AG04450 (cell line): ENCODE results near the gene DAW1. TPM values are rescaled to one million over a fixed set of nuclear protein-coding genes. Genes with fewer than 3 reads are reported as not detected.

Source experiments
- CTCF ChIA-PET: fragments of 300-600, 350-600 bp; formaldehyde crosslinking; extraction: SDS; loops from one replicate; lab custom pipeline; 2022; ENCODE audit warnings: antibody characterized with exemption, inconsistent platforms; lab: Charles Lee
- POLR2A ChIA-PET: fragments of 350-600 bp; formaldehyde crosslinking; extraction: SDS; loops from one replicate; lab custom pipeline; 2021; ENCODE audit warnings: antibody characterized with exemption, inconsistent platforms; lab: Yijun Ruan, JAX
- DNase-seq: peaks from one replicate; pipeline ENCODE4 v3.0.0-alpha.2; 2011; ENCODE audit warnings: low read depth, low spot score
- H3K27ac ChIP-seq: one replicate; pipeline ENCODE4 v1.5.1; 2012; ENCODE audit warnings: low read depth, low read length, control low read depth
- H3K27me3 ChIP-seq: one replicate; pipeline ENCODE4 v1.6.0; 2012; ENCODE audit warnings: low read length; ENCODE audit not compliant: control insufficient read depth, insufficient read depth
- H3K4me3 ChIP-seq: 2 replicates; pipeline ENCODE4 v1.5.1; 2011; ENCODE audit warnings: mild to moderate bottlenecking, low read depth, low read length, control low read depth
- H3K9me3 ChIP-seq: 2 replicates; pipeline ENCODE4 v1.5.1; 2012; ENCODE audit warnings: low read length; ENCODE audit not compliant: control insufficient read depth, insufficient read depth
- polyA plus RNA-seq: library from polyadenylated mRNA; depleted of rRNA; stranded (reverse); fragments of >200 nt; gene quantifications from 2 replicates; pipeline ENCODE4 v1.2.3, GENCODE V29; 2011
- TF ChIP-seq, protein P1 (sequence below): IDR thresholded peaks from 2 replicates; pipeline ENCODE4 v1.5.1; 2011; ENCODE audit warnings: low read depth, low read length, control low read depth, inconsistent platforms

The DAW1 gene
- polyA plus RNA-seq, 1 experiment: 0.25 TPM

DNA sequence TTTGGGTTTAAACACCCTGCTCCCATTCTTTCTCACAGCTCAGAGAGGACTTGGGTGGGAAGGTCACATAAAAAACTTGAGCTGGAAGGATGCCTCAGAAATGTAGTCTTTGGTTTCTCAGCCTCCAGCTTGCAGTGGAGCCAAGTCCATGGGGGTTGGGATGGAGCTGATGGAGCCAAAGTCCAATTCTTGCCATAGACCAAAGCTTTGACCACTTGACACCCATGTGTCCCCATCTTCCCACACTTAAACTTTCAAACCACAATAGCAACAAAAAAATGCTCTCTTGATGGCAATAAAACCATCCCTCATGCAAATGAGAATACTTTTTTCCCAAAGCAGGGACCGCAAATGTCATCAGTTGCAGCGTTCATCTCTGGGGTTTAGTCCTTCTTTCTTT lies 14.7 kb upstream of the DAW1 start:
- TF ChIP-seq, protein P1, sequence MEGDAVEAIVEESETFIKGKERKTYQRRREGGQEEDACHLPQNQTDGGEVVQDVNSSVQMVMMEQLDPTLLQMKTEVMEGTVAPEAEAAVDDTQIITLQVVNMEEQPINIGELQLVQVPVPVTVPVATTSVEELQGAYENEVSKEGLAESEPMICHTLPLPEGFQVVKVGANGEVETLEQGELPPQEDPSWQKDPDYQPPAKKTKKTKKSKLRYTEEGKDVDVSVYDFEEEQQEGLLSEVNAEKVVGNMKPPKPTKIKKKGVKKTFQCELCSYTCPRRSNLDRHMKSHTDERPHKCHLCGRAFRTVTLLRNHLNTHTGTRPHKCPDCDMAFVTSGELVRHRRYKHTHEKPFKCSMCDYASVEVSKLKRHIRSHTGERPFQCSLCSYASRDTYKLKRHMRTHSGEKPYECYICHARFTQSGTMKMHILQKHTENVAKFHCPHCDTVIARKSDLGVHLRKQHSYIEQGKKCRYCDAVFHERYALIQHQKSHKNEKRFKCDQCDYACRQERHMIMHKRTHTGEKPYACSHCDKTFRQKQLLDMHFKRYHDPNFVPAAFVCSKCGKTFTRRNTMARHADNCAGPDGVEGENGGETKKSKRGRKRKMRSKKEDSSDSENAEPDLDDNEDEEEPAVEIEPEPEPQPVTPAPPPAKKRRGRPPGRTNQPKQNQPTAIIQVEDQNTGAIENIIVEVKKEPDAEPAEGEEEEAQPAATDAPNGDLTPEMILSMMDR: no peak
- ChIA-PET POLR2A (no interaction called here), CTCF (no interaction called here)
- no peak overlapping the region for H3K27ac ChIP-seq
- no peak for DNase-seq
- H3K4me3 ChIP-seq: no peak overlapping the region
- no peaks in the 10 kb centered on the region for H3K27me3 ChIP-seq
- no peaks in the 10 kb centered on the region for H3K9me3 ChIP-seq

- DNase-seq: no peak
- Histone ChIP-seq H3K9me3 (no peaks in the 10 kb centered on the region), H3K4me3 (no peak overlapping the region), H3K27ac (no peak overlapping the region), H3K27me3 (no peaks in the 10 kb centered on the region)
- POLR2A ChIA-PET: no interaction called here
- TF ChIP-seq, protein P1: no peak
- CTCF ChIA-PET: interaction anchor here (0.6 to 3.6 kb wide), 4 partner anchors 14 to 1392 kb away, joined by 3 to 24 read pairs (median 10); no protein-coding TSS in a partner anchor
Measured at GRCh38 chr2:227860221-227860641, 11.2 kb upstream of the DAW1 start.

- TF ChIP-seq, protein P1: no peak
- Histone ChIP-seq H3K9me3 (no peaks in the 10 kb centered on the region), H3K4me3 (no peak overlapping the region), H3K27me3 (no peaks in the 10 kb centered on the region), H3K27ac (no peak overlapping the region)
- CTCF ChIA-PET: interaction anchor here (1.0 to 3.6 kb wide), 6 partner anchors 15 to 203 kb away, joined by 3 to 24 read pairs (median 4); no protein-coding TSS in a partner anchor
- DNase-seq: no peak
- POLR2A ChIA-PET: no interaction called here
Measured at GRCh38 chr2:227861011-227861410, 10.4 kb upstream of the DAW1 start.

- Histone ChIP-seq H3K4me3 (no peak overlapping the region), H3K27me3 (no peaks in the 10 kb centered on the region), H3K9me3 (no peaks in the 10 kb centered on the region), H3K27ac (no peak overlapping the region)
- no peak for DNase-seq
- ChIA-PET CTCF (interaction anchor here (0.6 to 3.6 kb wide), 14 partner anchors 8 to 204 kb away, joined by 3 to 24 read pairs (median 6); partner anchors contain the start of gene DAW1), POLR2A (interaction anchor here (0.6 to 1.3 kb wide), 3 partner anchors 8 to 44 kb away, joined by 3 read pairs; partner anchors contain the start of gene DAW1)
- TF ChIP-seq, protein P1: peak; percentile 66
Measured at GRCh38 chr2:227862227-227862740, 9.1 kb upstream of the DAW1 start.
